OCI-LY7 (cell line): ENCODE results near the gene COL18A1.

Experiments
- EZH2phosphoT487 ChIP-seq: fragments of 200-600 bp; sonication (generic); IDR thresholded peaks from 2 replicates; pipeline ENCODE4 v1.6.1; 2018; ENCODE audit warnings: low read depth, borderline replicate concordance, mild to moderate bottlenecking, mixed run types, antibody characterized with exemption, low read length, moderate library complexity, mixed read lengths
- TF ChIP-seq, protein P1 (sequence below): fragments of 200-600 bp; sonication (generic); conservative IDR thresholded peaks from 2 replicates; pipeline ENCODE4 v1.5.1; 2014; ENCODE audit warnings: mild to moderate bottlenecking, antibody characterized with exemption, low read length, moderate library complexity, mixed read lengths

DNA sequence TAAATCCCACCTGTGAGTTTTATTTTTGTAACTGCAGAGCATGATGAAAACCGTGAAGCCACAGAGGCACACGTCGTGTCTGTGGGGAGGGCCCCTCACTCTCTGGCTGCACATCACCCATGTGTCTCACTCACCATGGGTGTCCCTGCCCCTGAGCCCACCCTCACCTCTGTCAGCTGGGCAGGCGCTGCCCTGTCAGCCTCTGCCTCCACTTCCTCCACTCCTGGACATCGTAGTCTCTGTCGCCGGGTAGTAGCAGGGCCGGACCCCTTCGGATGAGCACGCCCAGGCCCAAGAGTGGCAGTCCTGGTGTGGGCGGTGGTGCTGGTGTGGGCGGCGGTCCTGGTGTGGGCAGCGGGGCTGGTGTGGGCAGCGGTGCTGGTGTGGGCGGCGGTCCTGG, 37.3 kb downstream of the COL18A1 start:
- TF ChIP-seq, protein P1, sequence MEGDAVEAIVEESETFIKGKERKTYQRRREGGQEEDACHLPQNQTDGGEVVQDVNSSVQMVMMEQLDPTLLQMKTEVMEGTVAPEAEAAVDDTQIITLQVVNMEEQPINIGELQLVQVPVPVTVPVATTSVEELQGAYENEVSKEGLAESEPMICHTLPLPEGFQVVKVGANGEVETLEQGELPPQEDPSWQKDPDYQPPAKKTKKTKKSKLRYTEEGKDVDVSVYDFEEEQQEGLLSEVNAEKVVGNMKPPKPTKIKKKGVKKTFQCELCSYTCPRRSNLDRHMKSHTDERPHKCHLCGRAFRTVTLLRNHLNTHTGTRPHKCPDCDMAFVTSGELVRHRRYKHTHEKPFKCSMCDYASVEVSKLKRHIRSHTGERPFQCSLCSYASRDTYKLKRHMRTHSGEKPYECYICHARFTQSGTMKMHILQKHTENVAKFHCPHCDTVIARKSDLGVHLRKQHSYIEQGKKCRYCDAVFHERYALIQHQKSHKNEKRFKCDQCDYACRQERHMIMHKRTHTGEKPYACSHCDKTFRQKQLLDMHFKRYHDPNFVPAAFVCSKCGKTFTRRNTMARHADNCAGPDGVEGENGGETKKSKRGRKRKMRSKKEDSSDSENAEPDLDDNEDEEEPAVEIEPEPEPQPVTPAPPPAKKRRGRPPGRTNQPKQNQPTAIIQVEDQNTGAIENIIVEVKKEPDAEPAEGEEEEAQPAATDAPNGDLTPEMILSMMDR = no peak
- TF ChIP-seq EZH2phosphoT487 = no peak
